HepG2 (cell line): ENCODE data around the gene NOL4L. TPM values are rescaled to one million over a fixed set of nuclear protein-coding genes. Genes with fewer than 3 reads are reported as not detected.

Source experiments
- BATF2 ChIP-seq: sonication (generic); formaldehyde crosslinking; IDR thresholded peaks from 2 replicates; pipeline ENCODE4 v1.8.0; 2022; ENCODE audit warnings: mild to moderate bottlenecking, missing genetic modification reagents, moderate library complexity
- DDIT3 ChIP-seq: sonication (generic); formaldehyde crosslinking; IDR thresholded peaks from 2 replicates; pipeline ENCODE4 v1.4.0; 2020; ENCODE audit warnings: mild to moderate bottlenecking, missing genetic modification reagents
- KDM5B ChIP-seq: sonication (generic); formaldehyde crosslinking; IDR thresholded peaks from 2 replicates; pipeline ENCODE4 v1.4.0; 2020; ENCODE audit warnings: missing genetic modification reagents, mild to moderate bottlenecking, borderline replicate concordance
- MTF1 ChIP-seq: sonication (generic); formaldehyde crosslinking; IDR thresholded peaks from 2 replicates; pipeline ENCODE4 v1.5.0; 2020; ENCODE audit warnings: missing genetic modification reagents
- NFIB ChIP-seq: sonication (generic); formaldehyde crosslinking; IDR thresholded peaks from 2 replicates; pipeline ENCODE4 v1.9.0; 2021; ENCODE audit warnings: missing genetic modification reagents, mild to moderate bottlenecking, borderline replicate concordance
- NONO ChIP-seq, 2 experiments: fragments of 450-650 bp in 1 of 2; sonication (generic) in 1 of 2; formaldehyde crosslinking in 1 of 2; IDR thresholded peaks in 1 of 2; conservative IDR thresholded peaks in 1 of 2; 2 replicates each; pipeline versions ENCODE4 v1.6.1 to v1.8.0; 2017 to 2022; ENCODE audit warnings: mild to moderate bottlenecking in 1 of 2, missing genetic modification reagents in 1 of 2, moderate library complexity in 1 of 2
- RAD21 ChIP-seq: fragments of 450-650 bp; formaldehyde crosslinking; IDR thresholded peaks from 2 replicates; pipeline ENCODE4 v1.5.0; 2020; ENCODE audit warnings: mild to moderate bottlenecking
- RFX3 ChIP-seq: IDR thresholded peaks from 2 replicates; pipeline ENCODE4 v1.6.1; 2016; ENCODE audit warnings: missing biosample characterization, missing genetic modification reagents
- TBX3 ChIP-seq: fragments of 450-650 bp; IDR thresholded peaks from 2 replicates; pipeline ENCODE4 v1.6.1; 2017; ENCODE audit warnings: antibody characterized with exemption, mild to moderate bottlenecking, inconsistent platforms, borderline replicate concordance
- TEAD2 ChIP-seq: sonication (generic); formaldehyde crosslinking; IDR thresholded peaks from 2 replicates; pipeline ENCODE4 v1.9.0; 2021; ENCODE audit warnings: missing genetic modification reagents
- ZNF180 ChIP-seq: sonication (generic); formaldehyde crosslinking; IDR thresholded peaks from 2 replicates; pipeline ENCODE4 v1.4.0; 2020; ENCODE audit warnings: low read depth, missing genetic modification reagents, borderline replicate concordance
- ZNF260 ChIP-seq: sonication (generic); formaldehyde crosslinking; IDR thresholded peaks from 2 replicates; pipeline ENCODE4 v1.4.0; 2020; ENCODE audit warnings: missing genetic modification reagents, low read depth, mild to moderate bottlenecking, borderline replicate concordance
- polyA plus RNA-seq, 8 experiments: library from polyadenylated mRNA; depleted of rRNA in 3 of 8; stranded (reverse) in 7 of 8; unstranded in 1 of 8; fragments of >200 nt; fragmentation: Illumina TruSeq in 4 of 8; extraction: Trizol in 4 of 8; gene quantifications; 2 replicates each; pipeline versions ENCODE4 v1.2.1 to v1.2.3, GENCODE V29; 2011 to 2016; ENCODE audit warnings: low read depth in 4 of 8, missing spikeins in 1 of 8, mixed read lengths in 1 of 8; ENCODE audit not compliant: insufficient read depth in 1 of 8
- total RNA-seq, 5 experiments: library from RNA; depleted of rRNA; stranded (reverse); fragments of >200 nt; fragmentation: Illumina TruSeq; extraction: Trizol; gene quantifications; 2 replicates each; pipeline ENCODE4 v1.2.3, GENCODE V29; 2016; ENCODE audit warnings: low read depth in 1 of 5
- TF ChIP-seq, protein P1 (sequence below): sonication (generic); formaldehyde crosslinking; IDR thresholded peaks from 2 replicates; pipeline ENCODE4 v1.5.0; 2020; ENCODE audit warnings: mild to moderate bottlenecking, missing genetic modification reagents
- TF ChIP-seq, protein P2 (sequence below): sonication (generic); formaldehyde crosslinking; IDR thresholded peaks from 2 replicates; pipeline ENCODE4 v1.4.0; 2020; ENCODE audit warnings: missing genetic modification reagents
- TF ChIP-seq, protein P3 (sequence below): sonication (generic); formaldehyde crosslinking; IDR thresholded peaks from 2 replicates; pipeline ENCODE4 v1.5.0; 2020; ENCODE audit warnings: missing genetic modification reagents
- TF ChIP-seq, protein P4 (sequence below): conservative IDR thresholded peaks from 2 replicates; pipeline ENCODE4 v1.6.1; 2018; ENCODE audit warnings: missing genetic modification reagents
- TF ChIP-seq, protein P5 (sequence below): sonication (generic); formaldehyde crosslinking; IDR thresholded peaks from 2 replicates; pipeline ENCODE4 v1.5.1; 2020; ENCODE audit warnings: missing genetic modification reagents, mild to moderate bottlenecking, borderline replicate concordance

Gene NOL4L
- total and polyA plus RNA-seq, 2 of the 13 experiments (the other 11 are each of a cell fraction or from before 2014, with no cell fraction given), result 16.6 to 35.4 TPM

DNA sequence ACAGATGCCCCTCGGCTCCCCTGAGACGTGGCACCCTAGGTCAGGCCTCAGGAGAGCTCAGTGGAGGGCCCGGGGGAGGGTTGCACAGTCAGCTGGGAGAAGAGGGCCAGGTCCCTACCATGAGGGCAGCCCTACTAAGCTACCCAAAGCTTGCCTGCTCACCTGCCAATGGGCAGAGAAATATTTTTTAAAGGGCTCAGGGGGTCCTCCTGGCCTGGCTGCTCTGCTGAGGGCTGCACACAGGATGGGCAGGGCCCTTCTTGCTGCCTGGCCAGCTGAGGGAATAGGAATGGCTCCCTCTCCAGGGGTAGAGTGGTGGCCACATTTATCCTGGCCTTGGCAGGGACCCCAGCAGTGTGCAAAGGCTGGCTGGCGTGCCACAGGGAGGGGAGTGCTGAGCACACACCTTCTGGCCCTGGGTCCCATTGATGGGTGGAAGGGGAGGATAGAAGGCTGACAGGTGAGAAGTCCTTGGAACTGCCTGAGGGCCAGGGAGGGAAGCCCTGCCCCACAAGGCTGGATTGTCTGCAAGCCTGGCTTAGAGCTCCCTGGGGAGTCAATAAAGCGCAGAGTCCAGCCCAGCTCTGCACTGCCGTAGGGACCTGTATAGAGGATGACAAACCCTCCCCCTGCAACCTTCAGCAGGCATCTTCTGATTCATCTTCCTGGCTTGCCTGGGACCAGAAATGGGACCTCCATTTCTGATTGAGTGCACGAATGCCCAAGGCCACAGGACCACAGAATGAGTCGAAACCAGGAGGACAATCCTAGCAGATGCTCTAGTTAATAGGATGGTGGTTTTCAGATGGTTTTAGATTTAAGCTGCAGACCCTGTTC, 62.1 kb downstream of the NOL4L start (continued):
- TF ChIP-seq, protein P1, sequence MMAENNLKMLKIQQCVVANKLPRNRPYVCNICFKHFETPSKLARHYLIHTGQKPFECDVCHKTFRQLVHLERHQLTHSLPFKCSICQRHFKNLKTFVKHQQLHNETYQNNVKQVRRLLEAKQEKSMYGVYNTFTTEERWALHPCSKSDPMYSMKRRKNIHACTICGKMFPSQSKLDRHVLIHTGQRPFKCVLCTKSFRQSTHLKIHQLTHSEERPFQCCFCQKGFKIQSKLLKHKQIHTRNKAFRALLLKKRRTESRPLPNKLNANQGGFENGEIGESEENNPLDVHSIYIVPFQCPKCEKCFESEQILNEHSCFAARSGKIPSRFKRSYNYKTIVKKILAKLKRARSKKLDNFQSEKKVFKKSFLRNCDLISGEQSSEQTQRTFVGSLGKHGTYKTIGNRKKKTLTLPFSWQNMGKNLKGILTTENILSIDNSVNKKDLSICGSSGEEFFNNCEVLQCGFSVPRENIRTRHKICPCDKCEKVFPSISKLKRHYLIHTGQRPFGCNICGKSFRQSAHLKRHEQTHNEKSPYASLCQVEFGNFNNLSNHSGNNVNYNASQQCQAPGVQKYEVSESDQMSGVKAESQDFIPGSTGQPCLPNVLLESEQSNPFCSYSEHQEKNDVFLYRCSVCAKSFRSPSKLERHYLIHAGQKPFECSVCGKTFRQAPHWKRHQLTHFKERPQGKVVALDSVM, result peak; percentile 84
- TF ChIP-seq, protein P2, sequence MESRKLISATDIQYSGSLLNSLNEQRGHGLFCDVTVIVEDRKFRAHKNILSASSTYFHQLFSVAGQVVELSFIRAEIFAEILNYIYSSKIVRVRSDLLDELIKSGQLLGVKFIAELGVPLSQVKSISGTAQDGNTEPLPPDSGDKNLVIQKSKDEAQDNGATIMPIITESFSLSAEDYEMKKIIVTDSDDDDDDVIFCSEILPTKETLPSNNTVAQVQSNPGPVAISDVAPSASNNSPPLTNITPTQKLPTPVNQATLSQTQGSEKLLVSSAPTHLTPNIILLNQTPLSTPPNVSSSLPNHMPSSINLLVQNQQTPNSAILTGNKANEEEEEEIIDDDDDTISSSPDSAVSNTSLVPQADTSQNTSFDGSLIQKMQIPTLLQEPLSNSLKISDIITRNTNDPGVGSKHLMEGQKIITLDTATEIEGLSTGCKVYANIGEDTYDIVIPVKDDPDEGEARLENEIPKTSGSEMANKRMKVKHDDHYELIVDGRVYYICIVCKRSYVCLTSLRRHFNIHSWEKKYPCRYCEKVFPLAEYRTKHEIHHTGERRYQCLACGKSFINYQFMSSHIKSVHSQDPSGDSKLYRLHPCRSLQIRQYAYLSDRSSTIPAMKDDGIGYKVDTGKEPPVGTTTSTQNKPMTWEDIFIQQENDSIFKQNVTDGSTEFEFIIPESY (CRISPR knock-in tag), result peak; percentile 76; the same call in 1 of the 2 replicates
- TF ChIP-seq, protein P3, sequence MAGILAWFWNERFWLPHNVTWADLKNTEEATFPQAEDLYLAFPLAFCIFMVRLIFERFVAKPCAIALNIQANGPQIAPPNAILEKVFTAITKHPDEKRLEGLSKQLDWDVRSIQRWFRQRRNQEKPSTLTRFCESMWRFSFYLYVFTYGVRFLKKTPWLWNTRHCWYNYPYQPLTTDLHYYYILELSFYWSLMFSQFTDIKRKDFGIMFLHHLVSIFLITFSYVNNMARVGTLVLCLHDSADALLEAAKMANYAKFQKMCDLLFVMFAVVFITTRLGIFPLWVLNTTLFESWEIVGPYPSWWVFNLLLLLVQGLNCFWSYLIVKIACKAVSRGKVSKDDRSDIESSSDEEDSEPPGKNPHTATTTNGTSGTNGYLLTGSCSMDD (CRISPR knock-in tag), result no peak
- TF ChIP-seq BATF2, result no peak
- TF ChIP-seq, protein P4, sequence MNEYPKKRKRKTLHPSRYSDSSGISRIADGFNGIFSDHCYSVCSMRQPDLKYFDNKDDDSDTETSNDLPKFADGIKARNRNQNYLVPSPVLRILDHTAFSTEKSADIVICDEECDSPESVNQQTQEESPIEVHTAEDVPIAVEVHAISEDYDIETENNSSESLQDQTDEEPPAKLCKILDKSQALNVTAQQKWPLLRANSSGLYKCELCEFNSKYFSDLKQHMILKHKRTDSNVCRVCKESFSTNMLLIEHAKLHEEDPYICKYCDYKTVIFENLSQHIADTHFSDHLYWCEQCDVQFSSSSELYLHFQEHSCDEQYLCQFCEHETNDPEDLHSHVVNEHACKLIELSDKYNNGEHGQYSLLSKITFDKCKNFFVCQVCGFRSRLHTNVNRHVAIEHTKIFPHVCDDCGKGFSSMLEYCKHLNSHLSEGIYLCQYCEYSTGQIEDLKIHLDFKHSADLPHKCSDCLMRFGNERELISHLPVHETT (CRISPR knock-in tag), result peak; percentile 26; the same call in 1 of the 2 replicates
- TF ChIP-seq TEAD2 (CRISPR knock-in tag), result no peak
- TF ChIP-seq KDM5B, result peak; percentile 64
- TF ChIP-seq NONO (IDR thresholded peaks at IDR 0.05), result no peak
- no peak for TF ChIP-seq NONO (CRISPR knock-in tag; conservative IDR thresholded peaks at IDR 0.05)
- no peak for TF ChIP-seq ZNF260 (CRISPR knock-in tag)
- no peak for TF ChIP-seq DDIT3 (CRISPR knock-in tag)
- TF ChIP-seq TBX3, result no peak
- no peak for TF ChIP-seq RFX3 (CRISPR knock-in tag)
- no peak for TF ChIP-seq ZNF180
- TF ChIP-seq, protein P5, sequence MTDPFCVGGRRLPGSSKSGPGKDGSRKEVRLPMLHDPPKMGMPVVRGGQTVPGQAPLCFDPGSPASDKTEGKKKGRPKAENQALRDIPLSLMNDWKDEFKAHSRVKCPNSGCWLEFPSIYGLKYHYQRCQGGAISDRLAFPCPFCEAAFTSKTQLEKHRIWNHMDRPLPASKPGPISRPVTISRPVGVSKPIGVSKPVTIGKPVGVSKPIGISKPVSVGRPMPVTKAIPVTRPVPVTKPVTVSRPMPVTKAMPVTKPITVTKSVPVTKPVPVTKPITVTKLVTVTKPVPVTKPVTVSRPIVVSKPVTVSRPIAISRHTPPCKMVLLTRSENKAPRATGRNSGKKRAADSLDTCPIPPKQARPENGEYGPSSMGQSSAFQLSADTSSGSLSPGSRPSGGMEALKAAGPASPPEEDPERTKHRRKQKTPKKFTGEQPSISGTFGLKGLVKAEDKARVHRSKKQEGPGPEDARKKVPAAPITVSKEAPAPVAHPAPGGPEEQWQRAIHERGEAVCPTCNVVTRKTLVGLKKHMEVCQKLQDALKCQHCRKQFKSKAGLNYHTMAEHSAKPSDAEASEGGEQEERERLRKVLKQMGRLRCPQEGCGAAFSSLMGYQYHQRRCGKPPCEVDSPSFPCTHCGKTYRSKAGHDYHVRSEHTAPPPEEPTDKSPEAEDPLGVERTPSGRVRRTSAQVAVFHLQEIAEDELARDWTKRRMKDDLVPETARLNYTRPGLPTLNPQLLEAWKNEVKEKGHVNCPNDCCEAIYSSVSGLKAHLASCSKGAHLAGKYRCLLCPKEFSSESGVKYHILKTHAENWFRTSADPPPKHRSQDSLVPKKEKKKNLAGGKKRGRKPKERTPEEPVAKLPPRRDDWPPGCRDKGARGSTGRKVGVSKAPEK (CRISPR knock-in tag), result 0 out of 2 replicates have a peak, but pooled peaks have one; percentile 94
- TF ChIP-seq RAD21 (CRISPR knock-in tag), result peak; percentile 75
- TF ChIP-seq NFIB (CRISPR knock-in tag), result no peak
- TF ChIP-seq MTF1 (CRISPR knock-in tag), result no peak
